HepG2 (cell line): ENCODE data around the gene ATOSB. TPM values are rescaled to one million over a fixed set of nuclear protein-coding genes. Genes with fewer than 3 reads are reported as not detected.

Source experiments
- CENPBD1 ChIP-seq: sonication (generic); formaldehyde crosslinking; IDR thresholded peaks from 2 replicates; pipeline ENCODE4 v1.8.0; 2022; ENCODE audit warnings: missing genetic modification reagents, low read depth, mild to moderate bottlenecking, borderline replicate concordance
- GABPA ChIP-seq, 2 experiments: IDR thresholded peaks; 2 replicates each; pipeline ENCODE4 v1.6.1; 2011 to 2016; ENCODE audit warnings: low read depth in 2 of 2, low read length in 1 of 2, missing biosample characterization in 1 of 2, missing genetic modification characterization in 1 of 2
- HMGXB4 ChIP-seq, 2 experiments: sonication (generic) in 1 of 2; formaldehyde crosslinking in 1 of 2; IDR thresholded peaks; 2 replicates each; pipeline versions ENCODE4 v1.4.0 to v1.6.1; 2018 to 2020; ENCODE audit warnings: missing genetic modification reagents in 2 of 2, borderline replicate concordance in 1 of 2, low read depth in 1 of 2, mild to moderate bottlenecking in 1 of 2, missing biosample characterization in 1 of 2
- KDM3A ChIP-seq: IDR thresholded peaks from 2 replicates; pipeline ENCODE4 v1.6.1; 2018; ENCODE audit warnings: low read depth, missing compliant biosample characterization
- MXD4 ChIP-seq: IDR thresholded peaks from 2 replicates; pipeline ENCODE4 v1.6.1; 2016; ENCODE audit warnings: mild to moderate bottlenecking, missing biosample characterization, missing genetic modification reagents
- NCOA5 ChIP-seq: sonication (generic); formaldehyde crosslinking; IDR thresholded peaks from 2 replicates; pipeline ENCODE4 v1.4.0; 2020; ENCODE audit warnings: missing genetic modification reagents
- NONO ChIP-seq, 2 experiments: fragments of 450-650 bp in 1 of 2; sonication (generic) in 1 of 2; formaldehyde crosslinking in 1 of 2; IDR thresholded peaks in 1 of 2; conservative IDR thresholded peaks in 1 of 2; 2 replicates each; pipeline versions ENCODE4 v1.6.1 to v1.8.0; 2017 to 2022; ENCODE audit warnings: mild to moderate bottlenecking in 1 of 2, missing genetic modification reagents in 1 of 2, moderate library complexity in 1 of 2
- PATZ1 ChIP-seq: sonication (generic); formaldehyde crosslinking; IDR thresholded peaks from 2 replicates; pipeline ENCODE4 v1.4.0; 2020; ENCODE audit warnings: missing genetic modification reagents
- RBFOX2 ChIP-seq: fragments of 200-400 bp; formaldehyde crosslinking; IDR thresholded peaks from 2 replicates; pipeline ENCODE4 v1.6.1; 2017; ENCODE audit warnings: low read depth, mild to moderate bottlenecking, low read length
- SOX5 ChIP-seq: IDR thresholded peaks from 2 replicates; pipeline ENCODE4 v1.6.1; 2016; ENCODE audit warnings: borderline replicate concordance
- ZBTB14 ChIP-seq: sonication (generic); formaldehyde crosslinking; IDR thresholded peaks from 2 replicates; pipeline ENCODE4 v1.4.0; 2020; ENCODE audit warnings: missing genetic modification reagents
- ZNF234 ChIP-seq: sonication (generic); formaldehyde crosslinking; conservative IDR thresholded peaks from 2 replicates; pipeline ENCODE4 v1.5.1; 2020; ENCODE audit warnings: mild to moderate bottlenecking, missing genetic modification reagents
- ZNF235 ChIP-seq: sonication (generic); formaldehyde crosslinking; IDR thresholded peaks from 2 replicates; pipeline ENCODE4 v1.8.1; 2023; ENCODE audit warnings: mild to moderate bottlenecking, missing genetic modification reagents, borderline replicate concordance
- ZNF275 ChIP-seq: sonication (generic); formaldehyde crosslinking; IDR thresholded peaks from 2 replicates; pipeline ENCODE4 v1.8.0; 2022; ENCODE audit warnings: missing genetic modification reagents, mild to moderate bottlenecking, inconsistent platforms, borderline replicate concordance
- ZNF414 ChIP-seq: sonication (generic); formaldehyde crosslinking; IDR thresholded peaks from 2 replicates; pipeline ENCODE4 v1.5.0; 2020; ENCODE audit warnings: missing genetic modification reagents
- ZNF441 ChIP-seq: sonication (generic); formaldehyde crosslinking; IDR thresholded peaks from 2 replicates; pipeline ENCODE4 v1.7.0; 2021; ENCODE audit warnings: missing genetic modification reagents, borderline replicate concordance
- ZNF557 ChIP-seq: sonication (generic); formaldehyde crosslinking; IDR thresholded peaks from 2 replicates; pipeline ENCODE4 v1.4.0; 2020; ENCODE audit warnings: missing genetic modification reagents
- ZNF674 ChIP-seq: sonication (generic); formaldehyde crosslinking; IDR thresholded peaks from 2 replicates; pipeline ENCODE4 v1.5.0; 2020; ENCODE audit warnings: low read depth, mild to moderate bottlenecking, missing genetic modification reagents
- ZNF746 ChIP-seq: sonication (generic); formaldehyde crosslinking; IDR thresholded peaks from 2 replicates; pipeline ENCODE4 v1.8.0; 2022; ENCODE audit warnings: mild to moderate bottlenecking, missing genetic modification reagents
- ZNF768 ChIP-seq: sonication (generic); formaldehyde crosslinking; IDR thresholded peaks from 2 replicates; pipeline ENCODE4 v1.4.0; 2020; ENCODE audit warnings: missing genetic modification reagents
- polyA plus RNA-seq, 8 experiments: library from polyadenylated mRNA; depleted of rRNA in 3 of 8; stranded (reverse) in 7 of 8; unstranded in 1 of 8; fragments of >200 nt; fragmentation: Illumina TruSeq in 4 of 8; extraction: Trizol in 4 of 8; gene quantifications; 2 replicates each; pipeline versions ENCODE4 v1.2.1 to v1.2.3, GENCODE V29; 2011 to 2016; ENCODE audit warnings: low read depth in 4 of 8, missing spikeins in 1 of 8, mixed read lengths in 1 of 8; ENCODE audit not compliant: insufficient read depth in 1 of 8
- total RNA-seq, 5 experiments: library from RNA; depleted of rRNA; stranded (reverse); fragments of >200 nt; fragmentation: Illumina TruSeq; extraction: Trizol; gene quantifications; 2 replicates each; pipeline ENCODE4 v1.2.3, GENCODE V29; 2016; ENCODE audit warnings: low read depth in 1 of 5

Gene ATOSB
- total and polyA plus RNA-seq, 2 of the 13 experiments (the other 11 are each of a cell fraction or from before 2014, with no cell fraction given), result 1.9 to 6.4 TPM

GRCh38 chr9:35071814-35072460, 43.7 kb downstream of the ATOSB start (continued):
- TF ChIP-seq PATZ1, result peak; percentile 67
- TF ChIP-seq ZNF235 (CRISPR knock-in tag), result peak; percentile 93
- TF ChIP-seq ZNF234 (CRISPR knock-in tag), result peak; percentile 91; the same call in 1 of the 2 replicates
- no peak for TF ChIP-seq GABPA (IDR thresholded peaks at IDR 0.05; ENCODE audit: low read depth, low read length)
- 0 out of 2 replicates have a peak, but pooled peaks have one; percentile 23 for TF ChIP-seq GABPA (CRISPR knock-in tag; IDR thresholded peaks at IDR 0.05; ENCODE audit: low read depth)
- TF ChIP-seq MXD4 (CRISPR knock-in tag), result peak; percentile 39; the same call in 1 of the 2 replicates
- TF ChIP-seq CENPBD1 (CRISPR knock-in tag), result no peak; the same call in 1 of the 2 replicates
- TF ChIP-seq ZNF414 (CRISPR knock-in tag), result peak; percentile 89; the same call in 1 of the 2 replicates
- TF ChIP-seq HMGXB4 (CRISPR knock-in tag; IDR thresholded peaks at IDR 0.05; ENCODE audit: borderline replicate concordance in 1 of 2, low read depth in 1 of 2), result peak; percentile 72 to 98
- peak; percentile 50 for TF ChIP-seq ZNF441 (CRISPR knock-in tag)
- 0 out of 2 replicates have a peak, but pooled peaks have one; percentile 14 for TF ChIP-seq ZNF746 (CRISPR knock-in tag)
- peak; percentile 88 for TF ChIP-seq ZBTB14 (CRISPR knock-in tag)
- TF ChIP-seq ZNF275 (CRISPR knock-in tag), result peak; percentile 21; the same call in 1 of the 2 replicates
- TF ChIP-seq NCOA5, result no peak
- no peak for TF ChIP-seq NONO (IDR thresholded peaks at IDR 0.05)
- peak; percentile 23 for TF ChIP-seq NONO (CRISPR knock-in tag; conservative IDR thresholded peaks at IDR 0.05)
- TF ChIP-seq ZNF768, result peak; percentile 41; the same call in 1 of the 2 replicates
- TF ChIP-seq ZNF557 (CRISPR knock-in tag), result peak; percentile 61; the same call in 1 of the 2 replicates
- TF ChIP-seq RBFOX2, result peak; percentile 97; the same call in 1 of the 2 replicates
- peak; percentile 63; the same call in 1 of the 2 replicates for TF ChIP-seq ZNF674 (CRISPR knock-in tag)
- TF ChIP-seq SOX5 (CRISPR knock-in tag), result 0 out of 2 replicates have a peak, but pooled peaks have one; percentile 30
- TF ChIP-seq KDM3A (CRISPR knock-in tag), result peak; percentile 49; the same call in 1 of the 2 replicates
